ENCODE results near the gene ZDHHC19. TPM values are rescaled to one million over a fixed set of nuclear protein-coding genes. Genes with fewer than 3 reads are reported as not detected.

ZDHHC19 gene
- total RNA-seq, 1 donor from 2014 or later = not detected

- H3K27me3 ChIP-seq = no peaks in the 10 kb centered on the region
- peaks cover 0 to 45% of the 10 kb centered on the region in 2 donors for H3K36me3 ChIP-seq
- no peak for DNase-seq (ENCODE audit: extremely low spot score in 2 of 2)
- no peak overlapping the region for H3K4me3 ChIP-seq
- no peaks in the 10 kb centered on the region for H3K4me1 ChIP-seq
- intact Hi-C loops (cut with DNase I) = no loop called here
- no peaks in the 10 kb centered on the region for H3K9me3 ChIP-seq
- H3K27ac ChIP-seq = no peak overlapping the region
- TF ChIP-seq POLR2AphosphoS5 (IDR thresholded peaks at IDR 0.05; ENCODE audit: insufficient read depth in 1 of 2, low read depth in 1 of 2) (no peak), POLR2A (IDR thresholded peaks at IDR 0.05) (no peak), CTCF (IDR thresholded peaks at IDR 0.05) (no peak)
These were observed 25.0 kb upstream of the ZDHHC19 start for GRCh38 chr3:196236223-196236622.

- DNase-seq (ENCODE audit: extremely low spot score in 2 of 2) = no peak
- Histone ChIP-seq H3K4me3 (no peak overlapping the region), H3K4me1 (no peaks in the 10 kb centered on the region), H3K36me3 (peaks cover 0 to 42% of the 10 kb centered on the region in 2 donors), H3K9me3 (no peaks in the 10 kb centered on the region), H3K27ac (no peak overlapping the region), H3K27me3 (no peaks in the 10 kb centered on the region)
- TF ChIP-seq POLR2A (IDR thresholded peaks at IDR 0.05) = no peak
- TF ChIP-seq POLR2AphosphoS5 (IDR thresholded peaks at IDR 0.05; ENCODE audit: insufficient read depth in 1 of 2, low read depth in 1 of 2) = no peak
- no peak for TF ChIP-seq CTCF (IDR thresholded peaks at IDR 0.05)
- intact Hi-C loops (cut with DNase I) = no loop called here
These were observed 24.4 kb upstream of the ZDHHC19 start for GRCh38 chr3:196235452-196236122.

DNA sequence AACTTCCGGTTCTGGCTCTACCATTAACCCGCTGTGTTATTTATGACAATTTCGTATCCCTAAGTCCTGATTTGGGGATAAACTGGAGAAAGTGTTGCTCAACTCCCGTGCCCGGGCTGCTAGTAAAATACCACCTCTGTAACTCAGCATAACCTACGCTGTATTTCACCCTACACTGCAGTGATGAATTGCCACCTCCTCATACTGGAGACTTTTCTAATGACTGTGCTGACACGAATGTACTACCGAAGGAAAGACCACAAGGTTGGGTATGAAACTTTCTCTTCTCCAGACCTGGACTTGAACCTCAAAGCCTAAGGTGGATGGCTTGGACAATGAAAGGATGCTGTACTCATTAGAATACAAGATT, 21.7 kb upstream of the ZDHHC19 start:
- Histone ChIP-seq H3K36me3 (peaks cover 0 to 16% of the 10 kb centered on the region in 2 donors), H3K27me3 (no peaks in the 10 kb centered on the region), H3K4me1 (no peaks in the 10 kb centered on the region), H3K27ac (no peak overlapping the region), H3K4me3 (no peak overlapping the region), H3K9me3 (no peaks in the 10 kb centered on the region)
- TF ChIP-seq POLR2AphosphoS5 (IDR thresholded peaks at IDR 0.05; ENCODE audit: insufficient read depth in 1 of 2, low read depth in 1 of 2) (no peak), POLR2A (IDR thresholded peaks at IDR 0.05) (no peak), CTCF (IDR thresholded peaks at IDR 0.05) (no peak)
- intact Hi-C loops (cut with DNase I) = no loop called here
- DNase-seq (ENCODE audit: extremely low spot score in 2 of 2) = no peak

DNA sequence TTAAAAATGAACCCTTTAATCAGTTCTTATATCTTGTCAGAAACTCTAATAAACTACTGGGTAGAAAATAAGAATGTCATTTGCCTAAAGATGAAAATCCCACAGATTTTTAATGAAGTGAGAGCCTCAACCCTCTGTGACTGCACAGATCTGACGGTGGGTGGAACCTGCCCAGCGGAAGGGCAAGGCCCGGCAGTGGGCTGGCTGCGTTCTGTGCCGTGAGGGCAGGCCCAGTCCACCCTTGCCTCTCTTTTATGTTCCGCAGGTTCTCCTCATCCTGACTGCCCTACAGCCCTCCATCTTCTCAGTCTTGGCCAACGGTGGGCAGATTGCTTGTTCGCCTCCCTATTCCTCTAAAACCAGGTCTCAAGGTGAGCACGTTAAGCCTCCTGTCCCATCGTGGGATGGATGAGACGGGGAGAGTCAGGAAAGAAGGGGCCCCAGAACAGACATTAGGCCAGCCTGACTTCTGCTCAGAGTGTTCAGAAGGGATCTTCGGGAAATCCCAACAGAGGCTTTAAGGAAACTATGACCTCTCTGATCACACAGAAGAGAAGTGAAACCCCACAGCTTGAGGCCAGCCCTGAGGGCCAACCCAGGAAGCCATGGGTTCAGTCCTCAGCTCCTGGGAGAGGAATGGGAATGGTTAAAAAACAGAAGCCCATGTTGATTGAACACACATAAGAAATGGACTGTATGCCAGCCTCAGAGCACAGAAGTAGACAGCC, 21.1 kb upstream of the ZDHHC19 start:
- Histone ChIP-seq H3K4me3 (no peak overlapping the region), H3K27ac (no peak overlapping the region), H3K36me3 (peaks cover 0 to 10% of the 10 kb centered on the region in 2 donors), H3K4me1 (no peaks in the 10 kb centered on the region), H3K27me3 (no peaks in the 10 kb centered on the region), H3K9me3 (no peaks in the 10 kb centered on the region)
- DNase-seq (ENCODE audit: extremely low spot score in 2 of 2) = no peak
- TF ChIP-seq POLR2A (IDR thresholded peaks at IDR 0.05) = no peak
- TF ChIP-seq CTCF (IDR thresholded peaks at IDR 0.05) = no peak
- no peak for TF ChIP-seq POLR2AphosphoS5 (IDR thresholded peaks at IDR 0.05; ENCODE audit: insufficient read depth in 1 of 2, low read depth in 1 of 2)
- intact Hi-C loops (cut with DNase I) = no loop called here

Measured in vagina (tissue), 2 donors.